ENCODE measurements around the gene TTC19.
A peak's percentile ranks its signal among the peaks of the same experiment; 100 is the strongest.

Gene TTC19

DNA sequence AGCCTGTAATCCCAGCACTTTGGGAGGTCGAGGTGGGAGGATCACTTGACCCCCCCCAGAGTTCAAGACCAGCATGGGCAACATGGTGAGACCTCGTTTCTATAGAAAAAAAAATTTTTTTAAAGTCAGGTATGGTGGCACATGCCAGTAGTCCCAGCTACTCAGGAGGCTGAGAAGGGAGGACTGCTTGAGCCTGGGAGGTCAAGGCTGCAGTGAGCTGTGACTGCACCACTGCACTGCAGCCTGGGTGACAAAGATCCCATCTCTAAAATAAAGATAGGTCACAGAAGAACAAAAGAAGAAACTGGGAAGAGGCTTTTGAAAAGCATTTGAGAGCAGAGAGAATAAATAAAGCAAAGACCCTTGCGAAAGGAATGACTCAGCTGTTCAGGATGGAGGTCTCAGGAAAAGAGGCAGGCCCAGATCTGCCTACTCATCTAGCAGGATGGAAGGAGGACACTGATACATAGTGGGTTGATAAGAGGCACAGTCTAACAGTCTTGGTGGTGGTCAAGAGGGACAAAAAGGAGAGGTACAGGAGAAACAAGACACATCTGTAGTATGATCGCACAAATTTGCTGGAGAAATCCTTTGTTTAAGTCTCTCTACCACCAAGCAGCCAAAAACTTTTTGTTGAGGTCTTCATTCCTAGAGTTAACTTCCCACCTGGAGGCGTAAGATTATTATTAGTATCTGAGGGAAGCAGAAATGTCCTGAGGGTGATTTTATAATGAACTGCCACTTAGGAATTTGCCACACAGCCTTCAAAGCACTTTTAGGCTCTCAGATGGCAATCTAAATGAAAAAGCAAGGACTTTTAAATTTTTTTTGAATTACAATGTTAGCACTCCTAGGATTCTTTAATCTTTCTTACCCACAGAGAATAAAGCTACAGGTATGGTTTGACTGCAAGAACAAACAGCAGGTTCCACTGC is 17.7 kb upstream of the TTC19 start:
- TF ChIP-seq, protein P1, sequence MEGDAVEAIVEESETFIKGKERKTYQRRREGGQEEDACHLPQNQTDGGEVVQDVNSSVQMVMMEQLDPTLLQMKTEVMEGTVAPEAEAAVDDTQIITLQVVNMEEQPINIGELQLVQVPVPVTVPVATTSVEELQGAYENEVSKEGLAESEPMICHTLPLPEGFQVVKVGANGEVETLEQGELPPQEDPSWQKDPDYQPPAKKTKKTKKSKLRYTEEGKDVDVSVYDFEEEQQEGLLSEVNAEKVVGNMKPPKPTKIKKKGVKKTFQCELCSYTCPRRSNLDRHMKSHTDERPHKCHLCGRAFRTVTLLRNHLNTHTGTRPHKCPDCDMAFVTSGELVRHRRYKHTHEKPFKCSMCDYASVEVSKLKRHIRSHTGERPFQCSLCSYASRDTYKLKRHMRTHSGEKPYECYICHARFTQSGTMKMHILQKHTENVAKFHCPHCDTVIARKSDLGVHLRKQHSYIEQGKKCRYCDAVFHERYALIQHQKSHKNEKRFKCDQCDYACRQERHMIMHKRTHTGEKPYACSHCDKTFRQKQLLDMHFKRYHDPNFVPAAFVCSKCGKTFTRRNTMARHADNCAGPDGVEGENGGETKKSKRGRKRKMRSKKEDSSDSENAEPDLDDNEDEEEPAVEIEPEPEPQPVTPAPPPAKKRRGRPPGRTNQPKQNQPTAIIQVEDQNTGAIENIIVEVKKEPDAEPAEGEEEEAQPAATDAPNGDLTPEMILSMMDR (conservative IDR thresholded peaks at IDR 0.05; ENCODE audit: low read length) = no peak
- DNase-seq (ENCODE audit: low read depth) = no peak
- H3K4me3 ChIP-seq (ENCODE audit: low read length) = no peak overlapping the region

DNA sequence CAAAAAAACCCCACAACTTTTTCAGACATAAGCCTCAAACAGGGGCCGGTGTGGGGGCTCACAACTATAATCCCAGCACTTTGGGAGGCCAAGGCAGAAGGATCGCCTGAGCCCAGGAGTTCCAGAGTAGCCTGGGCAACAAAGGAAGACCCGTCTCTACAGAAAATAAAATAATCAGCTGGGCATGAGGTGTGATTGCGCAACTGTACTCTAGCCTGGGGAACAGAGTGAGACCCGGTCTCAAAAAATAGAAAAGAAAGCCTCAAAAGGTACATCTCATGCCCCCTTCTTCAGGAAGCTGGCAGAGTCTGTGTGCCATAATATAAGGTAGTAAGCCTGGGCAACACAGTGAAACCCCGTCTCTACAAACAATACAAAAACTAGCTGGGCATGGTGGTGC is 3.3 kb upstream of the TTC19 start:
- H3K4me3 ChIP-seq (ENCODE audit: low read length) = no peak overlapping the region
- DNase-seq (ENCODE audit: low read depth) = no peak
- TF ChIP-seq, protein P1 (conservative IDR thresholded peaks at IDR 0.05; ENCODE audit: low read length) = no peak

DNA sequence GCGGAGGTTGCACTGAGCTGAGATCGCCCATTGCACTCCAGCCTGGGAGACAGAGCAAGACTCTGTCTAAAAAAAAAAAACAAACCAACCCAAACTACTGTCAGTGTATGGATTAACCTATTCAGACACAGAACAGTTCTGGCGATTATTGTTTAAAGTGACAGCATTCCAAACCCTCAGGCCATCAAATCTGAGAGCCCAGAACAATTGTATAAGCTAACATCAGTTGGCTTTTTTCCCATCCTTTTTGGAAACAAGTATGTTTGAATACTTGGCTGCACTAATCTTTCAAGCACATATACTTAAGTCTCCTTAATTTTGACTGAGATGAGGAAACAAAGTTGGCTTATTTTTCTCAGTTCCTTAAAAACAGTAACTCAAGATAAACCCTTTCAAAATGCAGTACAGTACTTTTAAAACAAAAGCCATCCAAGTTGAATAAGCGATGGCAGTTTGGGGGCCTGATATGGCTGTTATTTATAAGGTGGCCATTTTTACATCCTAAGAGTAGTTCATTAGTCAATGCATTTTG is 1.5 kb upstream of the TTC19 start:
- H3K4me3 ChIP-seq (ENCODE audit: low read length) = no peak overlapping the region
- TF ChIP-seq, protein P1 (conservative IDR thresholded peaks at IDR 0.05; ENCODE audit: low read length) = no peak
- DNase-seq (ENCODE audit: low read depth) = no peak

DNA sequence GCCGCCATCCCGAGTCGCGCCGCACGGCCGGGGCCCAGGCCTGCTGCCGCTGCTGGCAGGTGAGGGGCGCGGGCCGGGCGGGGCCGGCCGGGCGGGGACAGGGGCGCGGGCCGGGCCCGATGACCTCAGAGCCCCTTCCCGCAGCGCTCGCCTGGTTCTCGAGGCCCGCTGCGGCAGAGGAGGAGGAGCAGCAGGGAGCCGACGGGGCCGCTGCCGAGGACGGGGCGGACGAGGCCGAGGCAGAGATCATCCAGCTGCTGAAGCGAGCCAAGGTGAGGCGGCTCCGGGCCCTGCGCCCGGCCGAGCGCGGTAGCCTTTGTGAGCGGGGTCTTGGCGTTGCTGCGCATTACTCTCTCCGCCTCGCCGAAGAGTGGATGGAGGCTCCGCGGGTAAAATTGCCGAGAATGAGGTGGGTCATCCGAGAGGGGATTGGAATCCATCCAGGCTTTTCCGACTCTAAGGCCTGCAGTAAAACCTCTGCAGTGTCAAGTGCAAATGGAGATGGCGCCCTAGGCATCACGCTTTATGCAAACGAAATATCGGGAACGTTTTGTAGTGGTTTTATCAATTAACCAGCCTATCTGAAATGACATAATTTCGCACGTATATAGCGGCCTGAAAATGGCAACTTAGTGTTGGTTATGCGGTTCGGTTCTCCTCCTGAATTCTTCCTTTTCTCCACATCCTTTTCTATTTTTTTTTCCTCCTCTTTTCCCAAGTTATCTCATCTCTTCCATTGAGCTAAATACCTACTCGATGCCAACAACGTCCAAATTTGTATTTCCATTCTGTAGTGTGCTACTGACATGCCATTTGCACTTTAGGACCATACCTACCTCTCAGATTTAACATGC is 577 bp downstream of the TTC19 start:
- DNase-seq (ENCODE audit: low read depth) = peak; percentile 17
- TF ChIP-seq, protein P1 (conservative IDR thresholded peaks at IDR 0.05; ENCODE audit: low read length) = no peak
- peak overlapping the region; percentile 80 for H3K4me3 ChIP-seq (ENCODE audit: low read length)

DNA sequence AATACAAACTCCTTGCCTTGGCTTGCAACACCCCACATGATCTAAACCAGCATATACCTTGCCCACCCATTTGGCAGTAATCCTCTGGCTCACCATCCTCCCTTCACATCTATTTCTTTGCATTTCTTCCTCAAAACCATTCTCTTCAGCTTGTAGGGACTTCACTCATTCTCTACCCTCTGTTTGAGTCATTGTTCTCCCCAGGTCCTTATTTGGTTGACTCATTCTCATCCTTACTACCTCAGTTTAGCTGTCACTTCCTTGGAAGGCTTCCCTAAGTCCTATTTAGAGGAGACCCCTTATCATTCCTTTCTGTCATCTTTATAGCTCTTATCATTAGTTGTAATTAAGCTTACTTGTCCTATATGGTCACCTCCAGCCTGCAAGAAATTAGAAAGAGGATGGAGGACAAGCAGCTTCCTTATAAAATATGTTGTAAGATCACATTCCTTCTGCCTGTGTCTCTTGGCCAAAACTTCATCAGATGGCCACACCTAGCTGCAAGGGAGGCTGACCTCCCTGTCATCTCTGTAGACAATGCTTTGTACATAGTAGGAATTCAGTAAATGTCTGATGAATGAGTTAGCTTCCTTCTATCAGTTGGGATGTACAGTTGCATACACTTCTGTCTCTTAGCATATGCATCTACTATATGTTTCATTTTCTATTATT is 1.7 kb downstream of the TTC19 start:
- TF ChIP-seq, protein P1 (conservative IDR thresholded peaks at IDR 0.05; ENCODE audit: low read length) = no peak
- H3K4me3 ChIP-seq (ENCODE audit: low read length) = no peak overlapping the region
- DNase-seq (ENCODE audit: low read depth) = peak; percentile 22

DNA sequence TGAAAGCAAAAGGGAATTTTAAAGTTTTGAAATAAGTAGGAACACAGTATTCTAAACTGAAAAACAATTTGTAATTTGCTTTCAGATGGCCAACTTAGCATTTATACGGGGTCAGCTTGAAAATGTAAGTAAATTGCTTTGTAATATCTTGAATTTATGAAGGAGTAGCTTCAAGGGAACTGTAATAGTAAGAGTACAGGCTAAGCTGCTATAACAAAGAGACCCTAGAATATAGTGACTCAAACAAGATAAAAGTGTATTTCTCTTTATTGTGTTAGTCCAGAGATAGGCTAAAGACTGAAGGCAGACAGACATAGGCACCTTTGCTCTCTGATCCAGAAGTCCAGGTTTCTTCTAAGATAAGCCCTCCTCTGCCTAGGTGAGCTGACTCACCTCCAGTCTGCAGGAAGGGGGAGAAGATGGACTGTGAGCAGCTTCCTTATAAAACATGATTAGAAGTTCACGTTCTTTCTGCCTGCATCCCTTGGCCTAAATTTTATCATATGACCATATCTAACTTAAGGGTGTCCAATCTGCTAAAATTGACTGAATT is 3.2 kb downstream of the TTC19 start:
- TF ChIP-seq, protein P1 (conservative IDR thresholded peaks at IDR 0.05; ENCODE audit: low read length) = no peak
- H3K4me3 ChIP-seq (ENCODE audit: low read length) = no peak overlapping the region
- DNase-seq (ENCODE audit: low read depth) = no peak
